ENCODE measurements around the gene SELENOO.

SELENOO gene

GRCh38 chr22:50218153-50218995, 17.6 kb downstream of the SELENOO start:
- no peak for DNase-seq

- no peak for DNase-seq
Observed at GRCh38 chr22:50218996-50219727, 18.4 kb downstream of the SELENOO start.

- DNase-seq, result no peak
Observed at GRCh38 chr22:50219800-50220602, 19.2 kb downstream of the SELENOO start.

- DNase-seq, result no peak
Observed at GRCh38 chr22:50220603-50221409, 20.0 kb downstream of the SELENOO start.

- no peak for DNase-seq
Observed at GRCh38 chr22:50221410-50222300, 20.8 kb downstream of the SELENOO start.

GRCh38 chr22:50222508-50222907, 21.7 kb downstream of the SELENOO start:
- no peak for DNase-seq

GRCh38 chr22:50224071-50224470, 23.3 kb downstream of the SELENOO start:
- no peak for DNase-seq

- no peak for DNase-seq
Observed at GRCh38 chr22:50225200-50225969, 24.6 kb downstream of the SELENOO start.

- no peak for DNase-seq
Observed at GRCh38 chr22:50226063-50226874, 25.5 kb downstream of the SELENOO start.

GRCh38 chr22:50226875-50227165, 26.0 kb downstream of the SELENOO start:
- no peak for DNase-seq

GRCh38 chr22:50227579-50228215, 26.9 kb downstream of the SELENOO start:
- no peak for DNase-seq

- DNase-seq, result no peak
Observed at GRCh38 chr22:50228366-50228765, 27.6 kb downstream of the SELENOO start.

GRCh38 chr22:50229370-50229769, 28.6 kb downstream of the SELENOO start:
- no peak for DNase-seq

GRCh38 chr22:50232481-50233151, 31.8 kb downstream of the SELENOO start:
- no peak for DNase-seq

- DNase-seq, result no peak
Observed at GRCh38 chr22:50233223-50233622, 32.4 kb downstream of the SELENOO start.

- DNase-seq, result no peak
Observed at GRCh38 chr22:50236731-50237409, 36.1 kb downstream of the SELENOO start.

GRCh38 chr22:50238755-50239154, 37.9 kb downstream of the SELENOO start:
- no peak for DNase-seq

GRCh38 chr22:50242406-50242949, 41.7 kb downstream of the SELENOO start:
- DNase-seq, result no peak

Data from cerebellar nuclear complex (tissue), 1 donor.